HG03354 (cell line): ENCODE data around the gene TRAIP.
A peak's percentile ranks its signal among the peaks of the same experiment; 100 is the strongest.
"Not testable (repeated sequence)": the region's sequence is repeated elsewhere in the genome, so short reads cannot be mapped to it uniquely, and the experiment has no call there.

Experiments used
- ATAC-seq: cut with Tn5 transposase; IDR thresholded peaks from one replicate; pipeline ENCODE4 v1.9.1; 2021; ENCODE audit warnings: mild to moderate bottlenecking; ENCODE audit not compliant: unreplicated experiment, poor library complexity, severe bottlenecking

The TRAIP gene

DNA sequence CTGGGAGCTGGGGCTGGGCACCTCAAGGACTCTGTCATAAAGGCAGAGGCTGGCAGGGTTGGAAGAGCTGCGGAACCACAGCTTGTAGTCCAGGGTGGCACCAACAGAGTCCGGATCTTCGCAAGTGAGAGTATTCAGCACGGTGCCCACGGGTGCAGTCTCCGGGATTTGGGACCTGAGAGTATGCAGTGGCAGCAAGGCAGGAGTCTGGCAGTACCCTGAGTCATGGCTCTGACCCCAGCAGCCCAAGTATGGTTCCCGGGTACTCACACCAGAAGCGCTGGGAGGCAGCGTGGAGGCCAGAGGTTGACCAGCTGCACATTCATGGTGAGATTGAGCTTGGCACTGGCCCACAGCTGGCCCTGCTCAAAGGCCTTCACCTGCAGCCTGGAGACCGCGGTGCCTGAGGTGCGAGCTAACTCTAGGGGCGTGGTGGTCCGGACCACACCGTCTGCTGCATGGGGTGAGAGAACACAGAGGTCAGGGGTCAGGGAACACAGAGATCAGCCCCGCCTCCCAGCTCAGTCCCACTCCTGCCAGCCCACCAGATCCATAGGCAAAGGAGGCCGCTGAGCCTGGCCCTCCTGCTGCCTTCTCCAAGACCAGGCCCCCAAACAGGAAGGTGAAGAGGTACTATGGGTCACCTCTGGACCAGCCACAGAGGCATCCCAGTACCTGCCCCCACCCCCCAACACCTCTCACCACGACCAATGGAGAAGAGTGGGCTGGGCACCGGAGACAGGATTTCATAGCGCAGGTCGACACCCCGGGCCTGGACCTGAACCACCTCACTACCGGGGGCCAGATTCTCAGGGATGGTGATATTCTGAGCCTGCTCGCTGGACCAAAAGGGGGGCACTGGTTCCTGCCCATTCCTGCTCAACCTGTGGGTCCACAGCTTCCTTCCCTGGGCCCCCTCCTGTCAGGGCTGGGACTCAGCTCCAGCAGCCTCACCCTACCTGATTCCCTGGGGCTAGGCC, 61.1 kb downstream of the TRAIP start:
- no peak for ATAC-seq

DNA sequence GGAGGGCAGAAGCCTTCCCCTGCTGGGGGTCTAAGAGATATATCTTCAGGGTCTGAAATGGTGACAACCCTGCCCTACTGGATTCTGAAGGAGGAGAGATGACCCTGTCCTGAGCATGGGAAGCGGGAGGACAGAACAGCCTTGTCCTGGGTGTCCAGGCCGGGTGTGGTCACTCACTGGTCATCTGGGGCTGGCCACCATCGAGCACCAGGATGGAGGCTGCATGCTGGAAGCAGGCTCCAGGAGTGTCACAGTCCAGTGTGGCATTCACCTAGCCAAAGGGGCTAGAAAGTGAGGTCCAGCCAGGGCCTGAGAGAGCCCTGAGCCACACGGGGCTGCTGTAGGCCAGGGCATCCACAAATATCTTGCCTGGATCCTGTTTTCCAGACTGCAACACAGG, 61.9 kb downstream of the TRAIP start:
- no peak for ATAC-seq

DNA sequence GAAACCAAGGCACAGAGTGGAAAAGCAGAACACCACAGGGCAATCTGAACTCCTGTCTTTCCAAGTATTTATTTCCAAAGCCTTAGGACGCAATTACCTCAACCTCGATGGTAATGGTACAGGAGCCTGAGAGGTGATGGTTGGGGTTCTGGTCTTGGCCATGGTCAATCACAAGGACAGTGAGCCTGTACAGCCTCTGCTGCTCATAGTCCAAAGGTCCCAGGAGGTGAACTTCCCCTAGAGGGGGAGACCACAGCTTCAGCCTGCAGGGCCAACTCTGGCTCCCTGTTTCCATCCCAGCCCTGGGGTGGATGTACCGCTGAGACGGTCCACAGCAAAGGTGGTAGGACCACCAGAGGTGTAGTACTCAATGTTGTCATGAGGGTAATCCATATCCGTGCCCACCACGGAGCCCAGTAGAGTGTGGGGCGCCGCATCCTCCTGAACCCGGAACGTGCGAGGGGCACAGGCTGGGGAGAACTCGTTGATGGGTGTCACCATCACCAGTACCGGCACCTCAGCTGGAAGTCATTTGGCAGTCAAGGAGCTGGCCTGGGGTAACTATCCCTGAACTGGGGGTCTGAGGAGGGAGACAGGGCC, 62.8 kb downstream of the TRAIP start:
- ATAC-seq, result no peak

DNA sequence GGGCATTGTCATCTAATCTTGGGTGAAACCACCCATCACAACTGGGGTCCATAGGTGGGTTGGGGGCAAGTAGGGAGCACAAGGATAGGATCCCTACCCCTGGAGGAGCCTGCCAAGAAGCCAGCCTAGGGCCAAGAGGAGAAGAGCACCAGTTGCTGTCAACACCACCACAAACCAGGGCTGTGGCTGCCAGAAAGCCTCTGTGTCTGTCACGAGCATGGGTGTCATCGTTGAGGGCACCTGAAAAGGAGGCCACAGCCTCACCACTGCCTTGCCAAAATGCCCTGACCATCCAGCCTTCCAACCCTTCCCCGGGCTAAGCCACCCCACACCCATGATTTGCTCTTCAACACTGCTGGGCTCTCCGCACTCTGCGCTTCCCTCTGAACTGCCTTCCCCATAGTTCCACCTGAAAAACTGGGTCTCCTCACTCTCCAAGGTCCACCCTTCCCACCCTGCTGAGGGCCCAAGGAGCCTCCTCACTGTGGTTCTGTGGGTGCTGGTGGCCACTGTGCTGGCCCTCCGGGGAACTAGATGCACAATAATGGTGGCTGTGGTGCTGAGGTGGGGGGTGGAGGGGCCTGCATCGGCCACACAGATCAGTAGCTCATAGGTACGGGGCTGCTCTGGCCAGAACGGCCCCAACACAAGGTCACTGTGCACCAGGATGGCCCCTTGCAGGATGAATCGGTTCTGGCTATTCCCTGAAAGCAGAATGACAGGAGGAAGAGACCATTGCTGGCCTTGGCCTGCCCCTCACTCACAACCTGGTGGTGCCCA, 63.8 kb downstream of the TRAIP start:
- no peak for ATAC-seq

DNA sequence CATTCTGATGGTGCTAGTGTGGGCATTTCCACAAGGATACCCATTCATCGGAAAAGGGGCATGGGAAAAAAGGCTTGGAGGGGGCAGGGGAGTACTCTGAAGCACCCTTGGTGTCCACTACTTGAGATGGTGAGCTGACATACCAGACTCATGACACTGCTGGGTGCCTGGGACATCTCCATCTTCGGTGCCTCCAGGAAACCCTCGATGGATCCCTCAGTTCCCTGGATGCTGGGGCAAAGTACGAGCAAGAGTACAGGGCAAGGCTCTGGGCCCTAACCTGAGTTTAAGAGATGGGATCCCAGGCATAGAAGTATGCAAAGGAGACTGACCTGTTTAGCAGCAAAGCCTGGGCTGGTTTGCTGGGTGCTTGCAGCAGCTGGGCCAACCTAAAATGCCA, 64.8 kb downstream of the TRAIP start:
- ATAC-seq, result no peak

DNA sequence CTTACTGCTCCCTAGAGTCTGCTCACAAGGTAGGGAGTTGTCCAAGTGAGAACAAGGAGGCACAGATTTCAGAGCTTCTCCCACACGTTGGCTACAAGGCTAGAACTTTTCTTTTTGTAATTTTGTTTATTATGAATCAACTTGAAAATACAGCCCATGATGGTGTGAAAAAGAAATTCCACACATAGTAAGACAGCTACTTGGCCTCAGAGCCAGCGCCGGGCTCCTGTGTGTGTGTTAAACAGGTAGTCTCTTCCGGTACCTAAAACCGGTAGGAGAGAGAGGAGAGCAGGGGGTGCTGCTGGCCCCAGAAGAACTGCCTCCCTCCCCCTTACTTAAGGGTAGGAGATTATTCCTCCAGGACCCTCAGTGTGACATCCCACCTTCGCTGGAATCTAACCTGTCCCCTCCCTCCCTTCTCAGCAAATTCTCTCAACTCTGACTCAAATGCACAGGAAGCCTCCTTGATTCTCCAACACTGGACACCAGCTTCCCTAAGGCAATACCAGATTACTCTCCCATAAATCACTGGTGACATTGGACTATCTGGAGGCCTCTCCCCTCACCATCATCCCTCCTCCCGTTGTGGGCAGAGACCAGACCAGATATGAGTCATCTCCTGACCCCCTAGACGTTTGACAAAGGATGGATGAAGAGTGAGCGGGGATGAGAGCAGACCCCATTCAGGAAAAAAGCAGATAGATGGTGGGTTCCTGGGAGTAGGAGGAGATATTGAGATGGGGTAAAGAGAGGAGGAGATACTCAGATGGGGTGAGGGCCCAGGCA, 65.5 kb downstream of the TRAIP start:
- ATAC-seq, result no peak

DNA sequence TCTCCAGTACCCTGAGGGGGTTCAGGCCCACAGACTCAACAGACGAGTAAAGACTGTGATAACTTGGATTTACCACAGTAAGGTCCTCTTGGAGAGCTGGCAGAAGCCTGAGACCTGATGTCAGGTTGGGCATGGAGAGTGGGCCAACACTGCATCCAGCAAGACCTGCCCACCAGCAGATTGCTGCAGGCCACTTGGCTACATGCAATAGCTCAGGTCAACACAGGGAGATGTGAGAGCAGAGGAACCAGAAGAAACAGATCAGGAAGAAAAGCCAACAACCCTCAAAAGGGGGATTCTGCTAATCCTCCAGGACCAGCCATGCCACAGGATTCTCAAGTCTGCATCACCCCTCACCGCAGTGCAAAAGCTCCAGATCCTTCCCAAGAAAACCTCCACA, 68.3 kb downstream of the TRAIP start:
- ATAC-seq, result no peak

DNA sequence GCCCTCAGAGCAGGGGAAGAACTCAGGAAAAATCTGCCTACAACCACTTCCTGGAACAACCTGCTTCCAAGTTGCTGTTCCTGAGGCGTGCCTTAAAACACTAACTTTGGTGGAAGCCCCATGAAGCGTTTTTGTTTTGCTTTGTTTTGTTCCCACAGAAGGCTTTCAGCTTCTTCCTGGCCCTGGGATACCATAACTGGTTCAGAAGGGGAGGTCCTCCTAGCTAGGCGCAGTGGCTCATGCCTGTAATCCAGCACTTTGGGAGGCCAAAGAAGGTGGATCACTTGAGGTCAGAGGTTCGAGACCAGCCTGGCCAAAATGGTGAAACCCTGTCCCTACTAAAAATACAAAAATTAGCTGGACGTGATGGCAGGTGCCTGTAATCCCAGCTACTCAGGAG, 68.8 kb downstream of the TRAIP start:
- no peak for ATAC-seq

DNA sequence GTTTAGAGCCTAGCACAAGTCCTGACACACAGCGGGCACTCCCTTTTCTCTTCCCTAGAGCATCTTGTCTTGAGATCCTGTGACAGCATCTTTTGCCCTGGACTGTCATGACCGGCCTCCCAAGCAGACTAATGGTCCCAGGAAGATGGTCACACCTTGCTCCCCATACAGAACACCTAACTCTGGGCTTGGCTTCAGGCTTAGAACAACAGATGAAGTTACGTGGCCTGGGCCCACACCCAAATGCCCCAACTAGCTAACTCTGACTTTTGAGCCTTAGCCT, 69.2 kb downstream of the TRAIP start:
- no peak for ATAC-seq

DNA sequence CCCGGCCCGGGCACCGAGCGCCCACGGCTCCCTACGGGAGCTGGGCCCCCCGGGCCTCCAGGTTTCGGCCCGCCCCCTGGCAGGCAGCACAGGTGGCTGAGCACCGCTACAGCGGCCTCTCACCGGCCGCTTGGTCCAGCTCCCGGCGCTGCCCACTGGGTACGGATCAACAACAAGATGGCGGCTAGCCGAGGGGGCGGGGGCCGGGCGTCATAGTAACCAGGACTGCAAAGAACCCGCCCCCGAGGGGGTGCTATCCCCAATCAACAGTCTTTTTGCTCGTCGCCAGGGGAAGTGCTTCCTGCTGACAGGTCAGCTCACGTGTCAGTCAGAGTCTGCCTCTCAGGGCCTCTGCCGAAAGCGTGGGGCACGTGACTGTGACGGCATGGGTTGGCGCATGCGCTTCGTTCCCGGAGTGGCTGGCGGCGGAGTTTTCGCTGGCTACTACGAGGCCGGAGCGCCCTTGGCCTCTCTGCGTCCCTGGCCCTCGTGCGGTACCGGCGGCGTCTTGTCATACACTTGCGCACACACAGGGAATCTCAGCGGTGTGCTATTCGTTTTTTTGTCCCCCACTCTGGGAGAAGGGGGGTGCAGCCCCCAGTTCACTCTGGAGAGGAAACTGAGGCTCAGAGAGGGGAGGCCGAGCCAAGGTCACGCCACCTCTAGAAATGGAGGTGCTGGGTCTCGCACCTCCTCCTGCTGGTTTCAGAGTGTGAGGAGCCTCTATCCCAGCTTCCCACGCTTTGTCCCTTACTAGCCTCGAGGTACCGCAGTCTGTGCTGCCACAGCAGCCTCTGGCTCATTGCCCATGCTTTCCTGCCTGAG, 69.8 kb downstream of the TRAIP start, which contains the start of gene IP6K1:
IP6K1 (minus strand) TSS at position 186 of the 825 bp plus-strand sequence. CDS start 38,502 bp downstream, outside the sequence.
- peak; percentile 99 for ATAC-seq

DNA sequence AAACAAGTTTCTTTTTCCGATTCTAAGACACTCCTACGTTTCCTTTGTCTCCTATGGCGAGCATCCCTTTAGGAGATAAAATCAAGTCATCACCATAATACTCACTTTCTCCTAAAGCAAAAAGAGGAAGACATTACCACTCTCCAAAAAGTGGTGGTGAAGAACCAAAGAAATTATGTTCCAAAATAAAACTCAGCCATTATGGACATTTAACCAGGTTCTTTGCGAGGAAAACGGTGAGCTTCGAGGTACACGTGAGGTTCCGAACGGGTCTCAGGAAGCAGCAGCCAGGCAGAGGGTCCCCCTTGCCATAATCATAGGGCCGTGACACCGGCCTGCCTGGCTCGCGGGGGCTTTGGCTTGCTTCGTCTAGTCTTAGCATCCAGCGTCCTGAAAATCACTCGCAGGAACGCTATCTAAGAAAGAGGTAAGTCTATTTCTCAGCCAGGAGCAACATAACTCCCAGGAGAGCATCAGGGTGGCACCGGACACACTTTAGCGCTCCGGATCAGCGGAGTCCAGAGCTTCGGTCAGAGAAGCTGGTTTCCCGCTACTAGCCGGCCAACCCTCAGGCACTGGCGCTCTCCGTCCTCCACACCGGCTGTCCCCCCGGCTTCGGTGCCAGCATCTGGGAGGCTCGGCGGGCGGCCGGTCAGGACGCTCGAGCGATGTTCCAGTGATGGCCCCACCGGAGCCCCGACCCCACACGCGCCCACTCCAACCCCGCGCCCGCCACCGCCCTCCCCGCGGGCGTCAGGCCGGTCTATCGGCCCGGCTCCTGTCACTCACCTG, 70.6 kb downstream of the TRAIP start:
- ATAC-seq, result peak; percentile 44

DNA sequence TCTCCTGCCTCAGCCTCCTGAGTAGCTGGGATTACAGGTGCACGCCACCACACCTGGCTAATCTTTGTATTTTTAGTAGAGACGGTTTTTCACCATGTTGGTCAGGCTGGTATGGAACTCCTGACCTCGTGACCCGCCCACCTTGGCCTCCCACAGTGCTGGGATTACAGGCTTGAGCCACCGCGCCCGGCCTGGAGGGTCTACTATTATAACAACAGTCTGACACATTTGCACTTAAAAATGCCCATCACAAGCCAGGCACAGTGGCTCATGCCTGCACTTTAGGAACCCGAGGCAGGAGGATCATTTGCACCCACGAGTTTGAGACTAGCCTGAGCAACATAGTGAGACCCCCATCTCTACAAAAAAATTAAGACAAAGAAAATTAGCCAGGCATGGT, 74.1 kb downstream of the TRAIP start:
- ATAC-seq, result not testable (repeated sequence)

DNA sequence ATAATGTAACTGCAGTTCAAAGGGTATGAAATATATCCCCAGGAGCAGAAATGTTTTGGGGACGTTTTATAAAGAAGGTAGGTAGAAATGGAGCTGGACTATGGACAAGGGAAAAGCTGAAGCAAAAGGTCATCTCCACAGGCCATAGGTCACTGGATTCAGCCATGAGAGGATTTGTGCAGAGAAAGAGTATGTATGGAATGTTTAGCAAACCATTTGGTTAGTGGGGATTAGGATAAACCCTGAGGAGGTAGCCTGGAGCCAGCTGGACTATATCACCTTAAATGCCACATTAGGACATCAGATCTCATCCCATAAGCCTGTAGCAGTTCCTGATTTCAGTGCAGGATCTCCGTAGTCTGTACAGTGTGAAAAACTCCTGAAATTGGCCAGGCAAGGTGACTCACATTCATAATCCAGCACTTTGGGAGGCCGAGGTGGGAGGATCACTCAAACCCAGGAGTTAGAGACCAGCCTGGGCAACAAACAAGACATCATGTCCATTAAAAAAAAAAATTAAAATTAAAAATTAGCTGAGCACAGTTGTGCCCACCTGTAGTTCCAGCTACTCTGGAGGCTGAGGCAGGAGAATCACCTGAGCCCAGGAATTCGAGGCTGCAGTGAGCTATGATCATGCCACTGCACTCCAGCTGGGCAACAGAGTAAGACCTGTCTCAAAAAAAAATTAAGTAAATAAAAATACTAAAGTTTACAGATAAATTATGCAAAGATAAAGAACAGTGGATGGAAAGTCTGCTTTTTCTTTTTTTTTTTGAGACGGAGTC, 74.8 kb downstream of the TRAIP start:
- ATAC-seq, result no peak

DNA sequence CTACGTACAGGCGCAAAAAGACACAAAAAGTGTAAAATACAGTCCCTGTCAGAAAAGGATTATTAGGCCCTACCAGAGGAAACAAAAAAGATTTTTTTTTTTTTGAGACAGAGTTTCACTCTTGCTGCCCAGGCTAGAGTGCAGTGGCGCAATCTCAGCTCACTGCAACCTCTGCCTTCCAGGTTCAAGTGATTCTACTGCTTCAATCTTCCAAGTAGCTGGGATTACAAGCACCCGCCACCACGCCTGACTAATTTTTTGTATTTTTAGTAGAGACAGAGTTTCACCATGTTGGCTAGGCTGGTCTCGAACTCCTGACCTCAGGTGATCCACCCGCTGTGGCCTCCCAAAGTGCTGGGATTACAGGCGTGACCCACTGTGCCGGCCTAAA, 75.4 kb downstream of the TRAIP start:
- not testable (repeated sequence) for ATAC-seq

DNA sequence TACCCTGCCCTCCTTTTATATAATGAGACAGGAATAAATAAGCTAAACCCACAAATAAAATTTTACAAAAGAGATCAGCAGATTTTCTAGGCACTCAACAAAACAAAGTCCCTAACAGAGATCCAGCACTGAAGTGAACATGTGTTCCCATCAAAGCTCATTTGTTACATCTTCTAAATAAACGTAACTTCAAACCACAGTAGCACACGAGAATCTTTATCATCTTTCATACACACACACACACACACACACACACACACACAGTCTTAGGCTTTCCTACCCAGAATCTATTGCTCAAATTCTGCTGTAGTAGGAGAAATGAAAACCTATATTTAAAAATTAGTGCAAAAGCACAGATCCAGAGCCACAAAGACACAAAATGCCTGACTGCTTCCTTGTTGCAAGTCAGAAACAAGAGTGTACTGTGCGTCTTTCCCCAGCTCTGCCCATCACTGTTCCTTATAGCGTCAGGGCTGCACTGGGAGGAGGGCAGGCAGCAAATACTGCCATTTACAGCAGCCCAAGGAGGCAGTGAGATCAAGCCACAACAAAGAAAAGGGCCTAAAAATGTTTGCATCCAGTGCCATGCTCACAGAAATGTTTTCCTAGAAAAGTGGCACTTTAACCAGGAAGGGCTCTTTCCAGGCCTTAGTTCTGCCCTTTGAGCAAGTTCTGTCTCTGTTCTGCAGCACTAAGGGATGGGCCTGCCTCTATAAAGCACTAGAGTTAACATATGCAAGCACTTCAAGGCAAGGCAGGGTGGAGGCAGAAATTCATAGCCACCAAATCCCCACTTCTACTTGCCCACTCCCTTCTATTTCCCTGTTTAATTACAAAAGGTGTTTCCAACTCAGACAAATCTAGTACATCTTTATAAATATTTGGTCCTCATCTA, 76.0 kb downstream of the TRAIP start:
- no peak for ATAC-seq

DNA sequence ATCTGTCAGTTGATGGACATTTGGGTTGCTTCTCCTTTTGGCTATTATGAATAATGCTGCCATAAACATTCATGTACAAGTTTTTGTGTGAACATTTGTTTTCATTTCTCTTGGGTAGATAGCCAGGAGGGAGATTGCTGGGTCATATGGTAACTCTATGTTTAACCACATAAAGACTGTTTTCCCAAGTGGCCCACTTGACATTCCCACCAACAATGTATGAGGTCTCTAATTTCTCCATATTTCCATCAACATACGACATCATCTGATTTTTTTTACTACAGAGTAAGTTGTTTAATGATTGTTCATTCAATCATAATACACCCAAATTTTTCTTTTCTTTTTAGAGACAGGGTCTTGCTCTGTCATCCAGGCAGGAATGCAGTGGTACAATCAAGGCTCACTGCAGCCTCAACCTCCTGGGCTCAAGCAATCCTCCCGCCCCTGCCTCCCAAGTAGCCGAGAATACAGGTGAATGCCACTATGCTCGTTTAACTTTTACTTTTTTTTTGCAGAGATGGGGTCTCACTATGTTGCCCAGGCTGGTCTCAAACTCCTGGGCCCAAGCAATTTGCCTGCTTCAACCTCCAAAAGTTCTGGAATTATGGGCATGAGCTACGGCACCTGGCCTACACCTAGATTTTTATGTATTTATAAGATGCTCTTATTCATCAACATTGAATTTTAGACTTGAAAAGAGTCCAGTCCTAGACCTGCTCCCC, 76.8 kb downstream of the TRAIP start:
- no peak for ATAC-seq
